HepG2 (cell line): ENCODE measurements around the gene POLDIP3. TPM values are rescaled to one million over a fixed set of nuclear protein-coding genes. Genes with fewer than 3 reads are reported as not detected.
A peak's percentile ranks its signal among the peaks of the same experiment; 100 is the strongest.

Experiments used
- AKAP8 ChIP-seq: sonication (generic); formaldehyde crosslinking; IDR thresholded peaks from 2 replicates; pipeline ENCODE4 v1.5.1; 2020; ENCODE audit warnings: mild to moderate bottlenecking, missing genetic modification reagents
- CEBPZ ChIP-seq: IDR thresholded peaks from 2 replicates; pipeline ENCODE4 v1.6.1; 2012; ENCODE audit warnings: low read length, improper control_type of control experiment
- CREBL2 ChIP-seq: sonication (generic); formaldehyde crosslinking; IDR thresholded peaks from 2 replicates; pipeline ENCODE4 v1.8.1; 2023; ENCODE audit warnings: missing genetic modification reagents, mild to moderate bottlenecking, borderline replicate concordance
- GABPB1 ChIP-seq: IDR thresholded peaks from 2 replicates; pipeline ENCODE4 v1.6.1; 2016; ENCODE audit warnings: mild to moderate bottlenecking, missing genetic modification reagents, moderate library complexity, missing compliant biosample characterization
- HNF1A ChIP-seq, 2 experiments: sonication (generic) in 1 of 2; formaldehyde crosslinking in 1 of 2; IDR thresholded peaks; 2 replicates each; pipeline versions ENCODE4 v1.4.0 to v1.6.1; 2016 to 2020; ENCODE audit warnings: borderline replicate concordance in 1 of 2, low read depth in 1 of 2, mild to moderate bottlenecking in 1 of 2, missing genetic modification reagents in 1 of 2
- HOXD1 ChIP-seq: sonication (generic); formaldehyde crosslinking; IDR thresholded peaks from 2 replicates; pipeline ENCODE4 v1.5.0; 2020; ENCODE audit warnings: missing genetic modification reagents
- ISL2 ChIP-seq: sonication (generic); formaldehyde crosslinking; IDR thresholded peaks from 2 replicates; pipeline ENCODE4 v1.5.0; 2020; ENCODE audit warnings: missing genetic modification reagents
- MAX ChIP-seq: IDR thresholded peaks from 2 replicates; pipeline ENCODE4 v1.6.1; 2012; ENCODE audit warnings: inconsistent platforms
- PAF1 ChIP-seq: IDR thresholded peaks from 2 replicates; pipeline ENCODE4 v1.6.1; 2016; ENCODE audit warnings: missing genetic modification reagents, missing compliant biosample characterization
- SALL1 ChIP-seq: sonication (generic); formaldehyde crosslinking; IDR thresholded peaks from 2 replicates; pipeline ENCODE4 v1.8.0; 2022; ENCODE audit warnings: mild to moderate bottlenecking, missing genetic modification reagents
- SOX6 ChIP-seq, 2 experiments: fragments of 450-650 bp in 1 of 2; sonication (generic) in 1 of 2; formaldehyde crosslinking in 1 of 2; IDR thresholded peaks; 2 replicates each; pipeline versions ENCODE4 v1.4.0 to v1.6.1; 2017 to 2020; ENCODE audit warnings: antibody characterized with exemption in 1 of 2, mild to moderate bottlenecking in 1 of 2, missing genetic modification reagents in 1 of 2
- TFDP1 ChIP-seq: IDR thresholded peaks from 2 replicates; pipeline ENCODE4 v1.6.1; 2016; ENCODE audit warnings: missing compliant biosample characterization, missing genetic modification reagents, borderline replicate concordance
- ZBTB33 ChIP-seq: sonication (generic); formaldehyde crosslinking; IDR thresholded peaks from 2 replicates; pipeline ENCODE4 v1.4.0; 2020; ENCODE audit warnings: missing genetic modification reagents
- ZC3H4 ChIP-seq: sonication (generic); formaldehyde crosslinking; IDR thresholded peaks from 2 replicates; pipeline ENCODE4 v1.4.0; 2020; ENCODE audit warnings: missing genetic modification reagents, borderline replicate concordance
- ZNF83 ChIP-seq: sonication (generic); formaldehyde crosslinking; IDR thresholded peaks from 2 replicates; pipeline ENCODE4 v1.4.0; 2020; ENCODE audit warnings: missing genetic modification reagents, mild to moderate bottlenecking, borderline replicate concordance
- polyA plus RNA-seq, 8 experiments: library from polyadenylated mRNA; depleted of rRNA in 3 of 8; stranded (reverse) in 7 of 8; unstranded in 1 of 8; fragments of >200 nt; fragmentation: Illumina TruSeq in 4 of 8; extraction: Trizol in 4 of 8; gene quantifications; 2 replicates each; pipeline versions ENCODE4 v1.2.1 to v1.2.3, GENCODE V29; 2011 to 2016; ENCODE audit warnings: low read depth in 4 of 8, missing spikeins in 1 of 8, mixed read lengths in 1 of 8; ENCODE audit not compliant: insufficient read depth in 1 of 8
- total RNA-seq, 5 experiments: library from RNA; depleted of rRNA; stranded (reverse); fragments of >200 nt; fragmentation: Illumina TruSeq; extraction: Trizol; gene quantifications; 2 replicates each; pipeline ENCODE4 v1.2.3, GENCODE V29; 2016; ENCODE audit warnings: low read depth in 1 of 5

Gene POLDIP3
- total and polyA plus RNA-seq, 2 of the 13 experiments (the other 11 are each of a cell fraction or from before 2014, with no cell fraction given) = 45.8 to 47.4 TPM

- TF ChIP-seq CREBL2 (no peak), PAF1 (CRISPR knock-in tag) (peak; percentile 64; the same call in 1 of the 2 replicates), SOX6 (IDR thresholded peaks at IDR 0.05) (no peak), SOX6 (CRISPR knock-in tag; IDR thresholded peaks at IDR 0.05) (no peak), ZBTB33 (CRISPR knock-in tag) (no peak), ISL2 (no peak), AKAP8 (CRISPR knock-in tag) (peak; percentile 92; the same call in 1 of the 2 replicates), CEBPZ (no peak), TFDP1 (CRISPR knock-in tag) (peak; percentile 76; the same call in 1 of the 2 replicates), ZC3H4 (CRISPR knock-in tag) (no peak), MAX (peak; percentile 55; the same call in 1 of the 2 replicates), ZNF83 (CRISPR knock-in tag) (no peak), GABPB1 (CRISPR knock-in tag) (peak; percentile 71; the same call in 1 of the 2 replicates), SALL1 (peak; percentile 69), HOXD1 (CRISPR knock-in tag) (no peak), HNF1A (IDR thresholded peaks at IDR 0.05; ENCODE audit: low read depth) (no peak), HNF1A (CRISPR knock-in tag; IDR thresholded peaks at IDR 0.05; ENCODE audit: borderline replicate concordance) (no peak)
Measured at GRCh38 chr22:42581762-42582716, 32.6 kb downstream of the POLDIP3 start (continued).
